HCT116 (cell line): ENCODE data around the gene RANBP9. TPM values are rescaled to one million over a fixed set of nuclear protein-coding genes. Genes with fewer than 3 reads are reported as not detected.

Source experiments
- ATAC-seq: fragments of 200-7000 bp; cut with Tn5 transposase; 2 replicates; pipeline ENCODE4 v1.9.1; 2020; ENCODE audit warnings: mild to moderate bottlenecking, moderate library complexity
- BruUV-seq: library from RNA; stranded (reverse); fragments of 400-500 nt; replicated peaks from 2 replicates; lab custom pipeline; 2021; lab: Mats Ljungman, UMichigan
- CTCF ChIA-PET: fragments of 300-600 bp; sonication (Branson Sonifier 250); formaldehyde crosslinking; loops from one replicate; lab custom pipeline; 2021; ENCODE audit warnings: antibody characterized with exemption; lab: Charles Lee
- POLR2A ChIA-PET: fragments of 300-600, 350-600 bp; sonication (Branson Sonifier 250); formaldehyde crosslinking; loops from one replicate; lab custom pipeline; 2021; ENCODE audit warnings: antibody characterized with exemption; lab: Charles Lee
- RAD21 ChIA-PET, 2 experiments: fragments of 300-600 bp; sonication (Branson Sonifier 250); formaldehyde crosslinking; loops; one replicate each; lab custom pipeline; 2023; ENCODE audit warnings: low total read pairs in 2 of 2; ENCODE audit not compliant: uncharacterized antibody in 2 of 2, unreplicated experiment in 2 of 2, low non-redundant PET in 1 of 2; lab: Charles Lee
- DNase-seq: peaks from one replicate; pipeline ENCODE4 v3.0.0-alpha.2; 2010; ENCODE audit warnings: low read depth, low spot score
- H2AFZ ChIP-seq: fragments of 200-600 bp; shearing (Covaris generic), sonication (generic); 2 replicates; pipeline ENCODE4 v1.6.1; 2017; ENCODE audit warnings: low read depth, mixed run types, mixed read lengths, antibody characterized with exemption, low read length; ENCODE audit not compliant: poor library complexity, severe bottlenecking
- H3K27ac ChIP-seq: 2 replicates; pipeline ENCODE4 v1.5.1; 2012; ENCODE audit warnings: low read depth, low read length
- H3K27me3 ChIP-seq: fragments of 200-600 bp; sonication (generic); 2 replicates; pipeline ENCODE4 v1.6.1; 2016; ENCODE audit warnings: mixed run types, low read length, mixed read lengths; ENCODE audit not compliant: insufficient read depth
- H3K36me3 ChIP-seq, 2 experiments: fragments of 200-500 bp in 1 of 2; fragments of 200-600 bp in 1 of 2; sonication (Bioruptor generic) in 1 of 2; sonication (generic) in 1 of 2; 2 replicates each; pipeline versions ENCODE4 v1.5.1 to v1.6.1; 2014 to 2016; ENCODE audit warnings: low read length in 2 of 2, inconsistent platforms in 1 of 2, mixed read lengths in 1 of 2, mixed run types in 1 of 2; ENCODE audit not compliant: insufficient read depth in 2 of 2, control insufficient read depth in 1 of 2
- H3K4me1 ChIP-seq, 2 experiments: fragments of 200-600 bp in 1 of 2; sonication (generic) in 1 of 2; 2 replicates each; pipeline versions ENCODE4 v1.5.1 to v1.6.1; 2012 to 2017; ENCODE audit warnings: low read length in 2 of 2, inconsistent platforms in 1 of 2, mild to moderate bottlenecking in 1 of 2, mixed read lengths in 1 of 2, mixed run types in 1 of 2, moderate library complexity in 1 of 2; ENCODE audit not compliant: insufficient read depth in 2 of 2, control insufficient read depth in 1 of 2
- H3K4me2 ChIP-seq: fragments of 200-600 bp; sonication (generic); 2 replicates; pipeline ENCODE4 v1.6.1; 2017; ENCODE audit warnings: mixed run types, low read length, mixed read lengths
- H3K4me3 ChIP-seq, 2 experiments: fragments of 200-600 bp in 1 of 2; sonication (generic) in 1 of 2; replicated peaks in 1 of 2; 2 replicates each; pipeline ENCODE4 v1.5.1; 2011 to 2016; ENCODE audit warnings: low read length in 2 of 2, control low read depth in 1 of 2, low read depth in 1 of 2, mild to moderate bottlenecking in 1 of 2, mixed read lengths in 1 of 2, mixed run types in 1 of 2
- H3K79me2 ChIP-seq: fragments of 200-600 bp; sonication (generic); 2 replicates; pipeline ENCODE4 v1.6.1; 2017; ENCODE audit warnings: mild to moderate bottlenecking, mixed run types, low read length, moderate library complexity, mixed read lengths; ENCODE audit not compliant: insufficient read depth
- H3K9ac ChIP-seq: fragments of 200-600 bp; sonication (generic); 2 replicates; pipeline ENCODE4 v1.6.1; 2016; ENCODE audit warnings: low read length, mixed read lengths
- H3K9me2 ChIP-seq: fragments of 200-600 bp; sonication (generic), shearing (Covaris generic); 2 replicates; pipeline ENCODE4 v1.6.1; 2017; ENCODE audit warnings: mixed run types, mild to moderate bottlenecking, moderate library complexity; ENCODE audit not compliant: insufficient read depth
- H3K9me3 ChIP-seq, 2 experiments: fragments of 200-500 bp in 1 of 2; fragments of 200-600 bp in 1 of 2; sonication (Bioruptor generic) in 1 of 2; sonication (generic) in 1 of 2; 2 replicates each; pipeline ENCODE4 v1.6.1; 2014 to 2017; ENCODE audit warnings: low read length in 2 of 2, mixed read lengths in 2 of 2, inconsistent platforms in 1 of 2, low read depth in 1 of 2, mild to moderate bottlenecking in 1 of 2, mixed run types in 1 of 2, moderate library complexity in 1 of 2; ENCODE audit not compliant: control insufficient read depth in 1 of 2, insufficient read depth in 1 of 2
- H4K20me1 ChIP-seq: fragments of 200-600 bp; sonication (generic), shearing (Covaris generic); 2 replicates; pipeline ENCODE4 v1.6.1; 2017; ENCODE audit warnings: mixed run types, mild to moderate bottlenecking, moderate library complexity; ENCODE audit not compliant: insufficient read depth
- ATF3 ChIP-seq: IDR thresholded peaks from 2 replicates; pipeline ENCODE4 v1.6.1; 2012
- CBX3 ChIP-seq: IDR thresholded peaks from 2 replicates; pipeline ENCODE4 v1.6.1; 2012; ENCODE audit warnings: low read depth
- CEBPB ChIP-seq: IDR thresholded peaks from 2 replicates; pipeline ENCODE4 v1.6.1; 2012; ENCODE audit warnings: low read depth
- CTCF ChIP-seq, 3 experiments: fragments of 200-600 bp in 1 of 3; sonication (generic) in 1 of 3; IDR thresholded peaks in 2 of 3; conservative IDR thresholded peaks in 1 of 3; 2 replicates each; pipeline ENCODE4 v1.5.1; 2012 to 2017; ENCODE audit warnings: low read depth in 2 of 3, low read length in 2 of 3, antibody characterized with exemption in 1 of 3, borderline replicate concordance in 1 of 3, control low read depth in 1 of 3, mild to moderate bottlenecking in 1 of 3, mixed read lengths in 1 of 3, mixed run types in 1 of 3, moderate library complexity in 1 of 3; ENCODE audit not compliant: insufficient read depth in 1 of 3
- EGR1 ChIP-seq: IDR thresholded peaks from 2 replicates; pipeline ENCODE4 v1.6.1; 2012; ENCODE audit warnings: low read depth
- ELF1 ChIP-seq: IDR thresholded peaks from 2 replicates; pipeline ENCODE4 v1.6.1; 2012; ENCODE audit warnings: low read depth, borderline replicate concordance
- EZH2 ChIP-seq: fragments of 200-600 bp; sonication (generic); IDR thresholded peaks from 2 replicates; pipeline ENCODE4 v1.6.1; 2017; ENCODE audit warnings: antibody characterized with exemption, mixed run types
- FOSL1 ChIP-seq: IDR thresholded peaks from 2 replicates; pipeline ENCODE4 v1.6.1; 2012; ENCODE audit warnings: low read depth
- JUND ChIP-seq: IDR thresholded peaks from 2 replicates; pipeline ENCODE4 v1.6.1; 2012
- POLR2A ChIP-seq: IDR thresholded peaks from 2 replicates; pipeline ENCODE4 v1.7.0; 2011; ENCODE audit warnings: borderline replicate concordance; ENCODE audit not compliant: insufficient read depth, insufficient read length; ENCODE audit errors: extremely low read depth
- RAD21 ChIP-seq: IDR thresholded peaks from 2 replicates; pipeline ENCODE4 v1.6.1; 2012; ENCODE audit warnings: low read depth, mild to moderate bottlenecking
- SIN3A ChIP-seq: IDR thresholded peaks from 2 replicates; pipeline ENCODE4 v1.6.1; 2012; ENCODE audit warnings: low read depth
- SP1 ChIP-seq: IDR thresholded peaks from 2 replicates; pipeline ENCODE4 v1.6.1; 2012; ENCODE audit warnings: low read depth
- SRF ChIP-seq: IDR thresholded peaks from 2 replicates; pipeline ENCODE4 v1.6.1; 2012; ENCODE audit warnings: low read depth
- TCF7L2 ChIP-seq: IDR thresholded peaks from 2 replicates; pipeline ENCODE4 v1.7.0; 2011; ENCODE audit warnings: borderline replicate concordance, inconsistent platforms; ENCODE audit not compliant: insufficient read depth, insufficient read length; ENCODE audit errors: extremely low read depth
- YY1 ChIP-seq: IDR thresholded peaks from 2 replicates; pipeline ENCODE4 v1.6.1; 2011; ENCODE audit warnings: low read length, low read depth, moderate library complexity, mild to moderate bottlenecking; ENCODE audit not compliant: insufficient replicate concordance; ENCODE audit errors: extremely low read depth
- ZFX ChIP-seq: fragments of 450-650 bp; IDR thresholded peaks from 2 replicates; pipeline ENCODE4 v1.6.1; 2017
- ZNF274 ChIP-seq: fragments of 200-500 bp; sonication (Bioruptor generic); IDR thresholded peaks from 2 replicates; pipeline ENCODE4 v1.6.1; 2014; ENCODE audit warnings: mild to moderate bottlenecking, low read depth, low read length, inconsistent platforms
- intact Hi-C: fragments of 100-400 bp; cut with micrococcal nuclease; formaldehyde crosslinking; loops from 2 replicates; pipeline ENCODE4 v1.10.0; 2022
- total RNA-seq: library from RNA; stranded (reverse); gene quantifications from one replicate; pipeline ENCODE4 v1.2.1, GENCODE V29; 2021; ENCODE audit not compliant: unreplicated experiment
- TF ChIP-seq, protein P1 (sequence below): IDR thresholded peaks from 2 replicates; pipeline ENCODE4 v1.6.1; 2011; ENCODE audit warnings: mild to moderate bottlenecking, low read length, moderate library complexity; ENCODE audit not compliant: insufficient replicate concordance; ENCODE audit errors: extremely low read depth
- TF ChIP-seq, protein P2 (sequence below): IDR thresholded peaks from 2 replicates; pipeline ENCODE4 v1.6.1; 2012

RANBP9 gene
- total RNA-seq, 1 experiment from 2014 or later, result 48.0 TPM

GRCh38 chr6:13730704-13731103, 19.1 kb upstream of the RANBP9 start:
- no peak overlapping the region for H3K4me2 ChIP-seq
- intact Hi-C loops, result no loop called here
- no peaks in the 10 kb centered on the region for H3K79me2 ChIP-seq
- RAD21 ChIA-PET, result interaction anchor here in 1 of 2 experiments (0.7 kb wide), 1 partner anchor 490 kb away, joined by 3 read pairs; no protein-coding TSS in a partner anchor
- H3K9ac ChIP-seq, result no peak overlapping the region
- ATAC-seq (no peak), DNase-seq (no peak)
- no peaks in the 10 kb centered on the region for H3K27me3 ChIP-seq
- H3K36me3 ChIP-seq, result no peaks in the 10 kb centered on the region
- TF ChIP-seq CEBPB, result no peak
- TF ChIP-seq EGR1, result no peak
- no peak for TF ChIP-seq RAD21
- no peak for TF ChIP-seq FOSL1
- no peak for TF ChIP-seq ZNF274
- no peak for TF ChIP-seq SRF
- no peak for TF ChIP-seq ATF3
- TF ChIP-seq SIN3A, result no peak
- TF ChIP-seq, protein P1, sequence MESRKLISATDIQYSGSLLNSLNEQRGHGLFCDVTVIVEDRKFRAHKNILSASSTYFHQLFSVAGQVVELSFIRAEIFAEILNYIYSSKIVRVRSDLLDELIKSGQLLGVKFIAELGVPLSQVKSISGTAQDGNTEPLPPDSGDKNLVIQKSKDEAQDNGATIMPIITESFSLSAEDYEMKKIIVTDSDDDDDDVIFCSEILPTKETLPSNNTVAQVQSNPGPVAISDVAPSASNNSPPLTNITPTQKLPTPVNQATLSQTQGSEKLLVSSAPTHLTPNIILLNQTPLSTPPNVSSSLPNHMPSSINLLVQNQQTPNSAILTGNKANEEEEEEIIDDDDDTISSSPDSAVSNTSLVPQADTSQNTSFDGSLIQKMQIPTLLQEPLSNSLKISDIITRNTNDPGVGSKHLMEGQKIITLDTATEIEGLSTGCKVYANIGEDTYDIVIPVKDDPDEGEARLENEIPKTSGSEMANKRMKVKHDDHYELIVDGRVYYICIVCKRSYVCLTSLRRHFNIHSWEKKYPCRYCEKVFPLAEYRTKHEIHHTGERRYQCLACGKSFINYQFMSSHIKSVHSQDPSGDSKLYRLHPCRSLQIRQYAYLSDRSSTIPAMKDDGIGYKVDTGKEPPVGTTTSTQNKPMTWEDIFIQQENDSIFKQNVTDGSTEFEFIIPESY, result no peak
- no peak for TF ChIP-seq CTCF (IDR thresholded peaks at IDR 0.05 in 2 of 3, conservative IDR thresholded peaks at IDR 0.05 in 1 of 3; ENCODE audit: borderline replicate concordance in 1 of 3, insufficient read depth in 1 of 3, low read depth in 2 of 3, low read length in 2 of 3)
- no peak for TF ChIP-seq TCF7L2
- no peak for TF ChIP-seq ZFX
- TF ChIP-seq SP1, result no peak
- TF ChIP-seq YY1, result no peak
- no peak for TF ChIP-seq CBX3
- TF ChIP-seq EZH2, result no peak
- TF ChIP-seq, protein P2, sequence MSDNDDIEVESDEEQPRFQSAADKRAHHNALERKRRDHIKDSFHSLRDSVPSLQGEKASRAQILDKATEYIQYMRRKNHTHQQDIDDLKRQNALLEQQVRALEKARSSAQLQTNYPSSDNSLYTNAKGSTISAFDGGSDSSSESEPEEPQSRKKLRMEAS, result no peak
- TF ChIP-seq ELF1, result no peak
- TF ChIP-seq POLR2A, result no peak
- no peak for TF ChIP-seq JUND
- no peaks in the 10 kb centered on the region for H3K9me2 ChIP-seq
- no TSS peak for BruUV-seq
- no peak overlapping the region for H3K4me3 ChIP-seq
- CTCF ChIA-PET, result no interaction called here
- no peaks in the 10 kb centered on the region for H3K9me3 ChIP-seq
- no peak overlapping the region for H2AFZ ChIP-seq
- H3K27ac ChIP-seq, result no peak overlapping the region
- H4K20me1 ChIP-seq, result no peaks in the 10 kb centered on the region
- POLR2A ChIA-PET, result no interaction called here
- H3K4me1 ChIP-seq, result peaks cover 6 to 29% of the 10 kb centered on the region in 2 experiments; a peak in 3 of 4 replicates
